Measurements from ENCODE around the gene LIMK2. TPM values are rescaled to one million over a fixed set of nuclear protein-coding genes. Genes with fewer than 3 reads are reported as not detected.
"Not testable (repeated sequence)": the region's sequence is repeated elsewhere in the genome, so short reads cannot be mapped to it uniquely, and the experiment has no call there.

Gene LIMK2
- 37.2 and 41.4 TPM in 2 replicates for total RNA-seq

GRCh38 chr22:31211862-31212730 lies at the start of gene LIMK2:
Gene LIMK2 (plus strand): TSS chr22:31212298. CDS start chr22:31212409, 111 bp downstream.
- peak within 1 kb of the TSS; percentile 95 for H3K4me3 ChIP-seq (ENCODE audit: low read depth, low read length)
- H3K27me3 ChIP-seq (ENCODE audit: control insufficient read depth, insufficient read depth, low read length) = no peaks in the 10 kb centered on the region
- no peaks in the 10 kb centered on the region for H3K36me3 ChIP-seq (ENCODE audit: control insufficient read depth, insufficient read depth, low read length)
- TF ChIP-seq CTCF (IDR thresholded peaks at IDR 0.05; ENCODE audit: insufficient read depth, low read length, poor library complexity, severe bottlenecking) = peak; percentile 73
- no peak for DNase-seq (ENCODE audit: low read depth)

- H3K36me3 ChIP-seq (ENCODE audit: control insufficient read depth, insufficient read depth, low read length) = no peaks in the 10 kb centered on the region
- no peak for TF ChIP-seq CTCF (IDR thresholded peaks at IDR 0.05; ENCODE audit: insufficient read depth, low read length, poor library complexity, severe bottlenecking)
- H3K27me3 ChIP-seq (ENCODE audit: control insufficient read depth, insufficient read depth, low read length) = no peaks in the 10 kb centered on the region
- no peak for DNase-seq (ENCODE audit: low read depth)
- no peak overlapping the region for H3K4me3 ChIP-seq (ENCODE audit: low read depth, low read length)
These were observed 41.1 kb upstream of the LIMK2 start for GRCh38 chr22:31170971-31171370.

DNA sequence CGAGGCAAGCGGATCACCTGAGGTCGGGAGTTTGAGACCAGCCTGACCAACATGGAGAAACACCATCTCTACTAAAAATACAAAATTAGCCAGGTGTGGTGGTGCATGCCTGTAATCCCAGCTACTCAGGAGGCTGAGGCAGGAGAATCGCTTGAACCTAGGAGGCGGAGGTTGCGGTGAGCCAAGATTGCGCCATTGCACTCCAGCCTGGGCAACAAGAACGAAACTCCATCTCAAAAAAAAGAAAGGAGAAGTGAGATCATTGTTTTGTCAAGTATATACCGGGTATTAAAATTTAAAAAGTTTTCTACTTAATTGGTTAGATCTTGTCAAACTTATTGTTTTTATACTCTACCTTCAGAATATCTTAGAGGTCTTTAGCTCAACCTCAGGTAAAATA lies 40.4 kb upstream of the LIMK2 start:
- not testable (repeated sequence) for H3K4me3 ChIP-seq (ENCODE audit: low read depth, low read length); H3K36me3 ChIP-seq (ENCODE audit: control insufficient read depth, insufficient read depth, low read length); DNase-seq (ENCODE audit: low read depth); H3K27me3 ChIP-seq (ENCODE audit: control insufficient read depth, insufficient read depth, low read length)

DNA sequence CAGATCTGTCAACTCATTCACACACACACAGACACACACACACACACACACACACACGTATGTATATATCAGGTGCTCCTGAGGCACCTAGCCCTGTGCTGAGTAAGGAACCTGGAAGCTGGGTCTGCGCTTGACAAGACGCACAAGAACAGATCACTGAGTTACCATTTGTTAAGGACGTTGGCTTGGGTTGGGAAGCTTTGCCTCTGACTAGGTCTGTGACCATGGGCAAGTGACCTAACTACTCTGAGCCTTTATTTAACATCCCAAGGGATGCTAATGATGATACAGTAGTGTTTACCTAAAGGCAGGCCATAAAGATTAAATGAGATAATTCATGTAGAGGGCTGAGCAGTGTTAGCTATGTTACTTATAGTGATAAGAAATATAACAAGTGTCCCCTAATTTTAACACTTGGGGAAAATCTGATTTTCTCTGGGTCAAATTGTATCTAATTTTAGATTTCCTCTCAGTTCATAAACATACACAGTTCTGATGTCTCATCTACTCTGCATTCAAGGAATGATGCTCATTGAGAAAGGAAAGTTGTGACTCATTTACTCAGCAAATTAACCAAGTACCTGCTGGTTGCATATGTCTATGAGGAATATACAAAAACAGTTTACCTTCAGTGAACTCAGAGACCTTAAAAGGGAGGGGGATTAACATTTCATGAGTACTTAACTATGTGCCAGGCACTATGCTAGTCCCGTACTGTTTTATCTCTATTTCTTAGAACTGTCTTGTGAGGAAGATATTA lies 38.5 kb upstream of the LIMK2 start:
- Histone ChIP-seq H3K36me3 (ENCODE audit: control insufficient read depth, insufficient read depth, low read length) (no peaks in the 10 kb centered on the region), H3K27me3 (ENCODE audit: control insufficient read depth, insufficient read depth, low read length) (no peaks in the 10 kb centered on the region), H3K4me3 (ENCODE audit: low read depth, low read length) (no peak overlapping the region)
- no peak for TF ChIP-seq CTCF (IDR thresholded peaks at IDR 0.05; ENCODE audit: insufficient read depth, low read length, poor library complexity, severe bottlenecking)
- DNase-seq (ENCODE audit: low read depth) = peak; percentile 73

GRCh38 chr22:31176923-31177322 lies 35.2 kb upstream of the LIMK2 start:
- H3K4me3 ChIP-seq (ENCODE audit: low read depth, low read length) = no peak overlapping the region
- H3K36me3 ChIP-seq (ENCODE audit: control insufficient read depth, insufficient read depth, low read length) = peaks cover 2% of the 10 kb centered on the region
- no peaks in the 10 kb centered on the region for H3K27me3 ChIP-seq (ENCODE audit: control insufficient read depth, insufficient read depth, low read length)
- no peak for DNase-seq (ENCODE audit: low read depth)
- no peak for TF ChIP-seq CTCF (IDR thresholded peaks at IDR 0.05; ENCODE audit: insufficient read depth, low read length, poor library complexity, severe bottlenecking)

GRCh38 chr22:31177420-31178162 lies 34.5 kb upstream of the LIMK2 start:
- H3K4me3 ChIP-seq (ENCODE audit: low read depth, low read length) = no peak overlapping the region
- DNase-seq (ENCODE audit: low read depth) = peak; percentile 67

More at GRCh38 chr22:31177420-31178162, 34.5 kb upstream of the LIMK2 start:
- H3K27me3 ChIP-seq (ENCODE audit: control insufficient read depth, insufficient read depth, low read length) = no peaks in the 10 kb centered on the region
- TF ChIP-seq CTCF (IDR thresholded peaks at IDR 0.05; ENCODE audit: insufficient read depth, low read length, poor library complexity, severe bottlenecking) = no peak
- H3K36me3 ChIP-seq (ENCODE audit: control insufficient read depth, insufficient read depth, low read length) = peaks cover 2% of the 10 kb centered on the region

Data from kidney epithelial cell (primary cell).